ENCODE data around the gene ERAS. TPM values are rescaled to one million over a fixed set of nuclear protein-coding genes. Genes with fewer than 3 reads are reported as not detected.
A peak's percentile ranks its signal among the peaks of the same experiment; 100 is the strongest.

ERAS gene
- total RNA-seq, 3 donors from 2014 or later: 0.37 TPM; not detected in 2

DNA sequence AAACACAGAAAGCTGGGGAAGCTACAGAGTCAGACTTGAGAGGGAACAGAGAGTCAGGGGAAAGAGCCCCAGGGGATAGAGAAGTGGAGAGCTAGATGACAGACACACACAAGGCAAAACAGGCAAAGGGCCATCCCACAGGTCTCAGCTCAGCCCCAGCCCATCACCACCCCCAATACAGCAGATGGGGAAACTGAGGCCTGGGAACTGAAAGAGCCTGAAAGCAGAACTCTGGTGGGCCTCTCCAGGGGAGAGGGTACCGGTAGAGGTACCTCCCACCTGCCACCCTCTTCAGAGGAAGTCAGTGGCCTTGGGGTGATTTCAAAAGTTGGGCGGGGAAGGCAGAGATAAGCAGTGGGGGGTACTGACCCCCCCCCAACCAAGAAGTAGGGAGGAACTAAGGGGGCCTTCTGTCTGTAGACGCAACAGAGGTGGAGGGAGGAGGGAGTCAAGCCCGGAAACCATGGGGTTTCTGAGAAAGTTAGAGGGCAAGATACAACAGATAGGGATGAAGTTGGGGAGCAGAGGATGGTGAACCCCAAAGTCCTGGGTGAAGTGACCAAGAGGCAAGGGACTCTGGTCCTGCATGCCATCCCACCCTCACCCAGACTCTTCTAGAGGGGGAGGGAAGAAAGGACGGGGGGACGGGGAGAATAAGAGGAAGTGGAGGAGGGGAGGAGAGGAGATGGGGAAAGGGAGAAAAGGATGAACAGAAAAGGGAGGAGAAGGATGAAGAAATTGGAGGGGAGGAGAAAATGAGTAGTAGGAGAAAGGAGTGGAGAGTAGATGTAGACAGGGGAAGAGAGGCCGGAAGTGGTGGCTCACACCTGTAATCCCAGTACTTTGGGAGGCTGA is 36.7 kb upstream of the ERAS start:
- peaks cover 3% of the 10 kb centered on the region for H3K27me3 Mint-ChIP-seq (ENCODE audit: low read depth)
- DNase-seq (no peak), ATAC-seq (no peak)
- no peak overlapping the region for H3K4me3 Mint-ChIP-seq
- H3K4me1 Mint-ChIP-seq (ENCODE audit: low read depth): peaks cover 10% of the 10 kb centered on the region
- H3K36me3 Mint-ChIP-seq (ENCODE audit: insufficient read depth): no peaks in the 10 kb centered on the region
- H3K9me3 Mint-ChIP-seq: no peaks in the 10 kb centered on the region

DNA sequence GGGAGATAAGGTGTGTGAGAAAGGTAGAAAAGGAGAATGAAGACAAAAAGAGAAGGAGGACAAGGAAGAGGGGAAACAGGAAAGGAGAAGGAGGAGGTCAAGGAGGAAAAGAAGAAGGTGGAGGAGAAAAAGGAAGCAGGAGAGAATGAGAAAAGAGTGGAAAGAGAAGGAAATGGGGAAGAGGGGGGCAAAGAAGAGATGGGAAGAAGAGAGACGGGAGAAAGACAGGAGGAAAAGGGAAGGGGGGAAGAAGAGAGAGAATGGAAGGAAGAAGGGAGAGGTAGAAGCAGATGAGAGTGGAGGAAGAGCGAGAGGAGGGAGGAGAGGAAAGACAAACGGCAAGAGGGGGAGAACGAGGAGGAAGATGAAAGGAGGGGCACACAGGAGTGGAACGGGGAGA is 35.8 kb upstream of the ERAS start:
- no peak for DNase-seq
- no peak overlapping the region for H3K4me3 Mint-ChIP-seq
- no peaks in the 10 kb centered on the region for H3K9me3 Mint-ChIP-seq
- ATAC-seq: no peak
- no peaks in the 10 kb centered on the region for H3K36me3 Mint-ChIP-seq (ENCODE audit: insufficient read depth)
- H3K27me3 Mint-ChIP-seq (ENCODE audit: low read depth): peaks cover 3% of the 10 kb centered on the region
- peaks cover 10% of the 10 kb centered on the region for H3K4me1 Mint-ChIP-seq (ENCODE audit: low read depth)

DNA sequence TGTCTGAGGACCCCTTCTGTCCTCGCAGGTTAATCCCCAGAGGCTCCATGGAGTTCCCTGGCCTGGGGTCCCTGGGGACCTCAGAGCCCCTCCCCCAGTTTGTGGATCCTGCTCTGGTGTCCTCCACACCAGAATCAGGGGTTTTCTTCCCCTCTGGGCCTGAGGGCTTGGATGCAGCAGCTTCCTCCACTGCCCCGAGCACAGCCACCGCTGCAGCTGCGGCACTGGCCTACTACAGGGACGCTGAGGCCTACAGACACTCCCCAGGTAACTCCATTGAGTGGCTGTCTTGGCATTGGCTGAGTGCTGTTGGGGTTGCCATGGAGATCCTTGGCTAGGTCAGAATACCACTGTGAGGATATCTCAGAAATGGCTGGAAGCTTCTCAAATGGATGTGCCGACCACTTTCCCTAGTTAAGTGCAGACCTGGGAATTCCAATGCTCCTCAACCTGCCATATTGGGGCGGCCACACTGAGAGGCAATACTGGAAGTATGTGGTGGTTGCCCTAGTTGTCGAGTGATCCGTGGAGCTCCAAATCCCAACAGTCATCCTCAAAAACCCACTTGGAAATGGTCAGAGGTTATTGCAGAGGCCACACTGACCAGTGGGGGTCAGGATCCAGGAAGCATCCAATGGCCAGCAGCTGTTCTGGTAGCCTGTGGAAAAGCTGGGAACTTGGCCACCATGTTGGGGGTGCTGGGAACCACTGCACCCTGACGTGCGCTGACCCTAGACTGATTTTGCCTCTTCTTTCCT is 35.1 kb upstream of the ERAS start:
- ATAC-seq (no peak), DNase-seq (no peak)
- Mint-ChIP-seq H3K27me3 (ENCODE audit: low read depth) (peaks cover 3% of the 10 kb centered on the region), H3K9me3 (no peaks in the 10 kb centered on the region), H3K36me3 (ENCODE audit: insufficient read depth) (no peaks in the 10 kb centered on the region), H3K4me3 (no peak overlapping the region), H3K4me1 (ENCODE audit: low read depth) (peaks cover 10% of the 10 kb centered on the region)

DNA sequence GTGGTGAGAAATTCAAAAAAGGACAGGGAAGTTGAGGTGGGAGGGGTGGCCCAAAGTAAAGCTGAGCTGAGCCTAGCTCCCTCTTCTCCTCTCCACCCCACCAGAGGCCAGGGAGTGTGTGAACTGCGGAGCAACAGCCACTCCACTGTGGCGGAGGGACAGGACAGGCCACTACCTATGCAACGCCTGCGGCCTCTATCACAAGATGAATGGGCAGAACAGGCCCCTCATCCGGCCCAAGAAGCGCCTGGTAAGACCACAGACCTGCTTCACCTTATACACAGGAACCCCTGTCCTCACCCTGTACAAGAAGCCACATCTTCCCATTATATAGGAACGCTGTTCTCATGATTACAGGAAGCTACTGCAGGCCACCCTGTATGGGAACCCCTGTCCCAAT is 34.1 kb upstream of the ERAS start:
- Mint-ChIP-seq H3K27me3 (ENCODE audit: low read depth) (peaks cover under 1% of the 10 kb centered on the region), H3K4me3 (no peak overlapping the region), H3K9me3 (no peaks in the 10 kb centered on the region), H3K4me1 (ENCODE audit: low read depth) (peaks cover 10% of the 10 kb centered on the region), H3K36me3 (ENCODE audit: insufficient read depth) (no peaks in the 10 kb centered on the region)
- ATAC-seq (no peak), DNase-seq (no peak)

DNA sequence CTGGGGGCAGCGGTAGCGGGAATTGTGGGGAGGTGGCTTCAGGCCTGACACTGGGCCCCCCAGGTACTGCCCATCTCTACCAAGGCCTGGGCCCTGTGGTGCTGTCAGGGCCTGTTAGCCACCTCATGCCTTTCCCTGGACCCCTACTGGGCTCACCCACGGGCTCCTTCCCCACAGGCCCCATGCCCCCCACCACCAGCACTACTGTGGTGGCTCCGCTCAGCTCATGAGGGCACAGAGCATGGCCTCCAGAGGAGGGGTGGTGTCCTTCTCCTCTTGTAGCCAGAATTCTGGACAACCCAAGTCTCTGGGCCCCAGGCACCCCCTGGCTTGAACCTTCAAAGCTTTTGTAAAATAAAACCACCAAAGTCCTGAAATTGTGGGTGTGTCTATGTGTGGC is 32.4 kb upstream of the ERAS start:
- Mint-ChIP-seq H3K4me1 (ENCODE audit: low read depth) (peaks cover 7% of the 10 kb centered on the region), H3K27me3 (ENCODE audit: low read depth) (no peaks in the 10 kb centered on the region), H3K4me3 (no peak overlapping the region), H3K36me3 (ENCODE audit: insufficient read depth) (no peaks in the 10 kb centered on the region), H3K9me3 (no peaks in the 10 kb centered on the region)
- ATAC-seq (no peak), DNase-seq (no peak)

DNA sequence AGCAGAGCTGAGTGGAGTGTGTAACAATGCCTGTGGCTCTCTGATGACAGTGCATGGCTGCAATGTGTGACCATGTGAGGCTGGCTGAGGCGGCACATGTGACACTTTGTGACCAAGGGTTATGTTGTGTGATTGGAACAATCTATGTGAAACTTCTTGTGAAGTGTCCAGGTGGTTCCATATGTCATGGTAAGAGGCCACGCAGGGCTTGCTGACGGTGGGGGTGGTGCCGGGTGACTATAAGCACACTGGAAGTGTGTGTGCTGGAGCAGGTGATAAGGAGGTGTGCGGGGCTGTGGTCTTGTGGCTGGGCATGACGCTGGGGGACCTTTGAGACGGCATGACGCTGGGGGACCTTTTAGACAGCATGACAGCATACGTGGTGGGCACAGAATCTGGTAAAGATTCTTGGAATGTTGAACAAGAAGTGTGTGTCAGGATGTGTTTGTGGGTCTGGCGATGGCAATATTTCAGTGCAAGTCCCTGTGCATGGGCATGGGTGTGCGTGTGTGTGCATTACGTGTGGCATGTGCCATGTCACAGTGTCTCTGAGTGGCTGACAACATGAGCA is 31.9 kb upstream of the ERAS start:
- ATAC-seq (no peak), DNase-seq (no peak)
- no peaks in the 10 kb centered on the region for H3K27me3 Mint-ChIP-seq (ENCODE audit: low read depth)
- H3K4me1 Mint-ChIP-seq (ENCODE audit: low read depth): peaks cover 5% of the 10 kb centered on the region
- H3K4me3 Mint-ChIP-seq: no peak overlapping the region
- H3K9me3 Mint-ChIP-seq: no peaks in the 10 kb centered on the region
- H3K36me3 Mint-ChIP-seq (ENCODE audit: insufficient read depth): no peaks in the 10 kb centered on the region

DNA sequence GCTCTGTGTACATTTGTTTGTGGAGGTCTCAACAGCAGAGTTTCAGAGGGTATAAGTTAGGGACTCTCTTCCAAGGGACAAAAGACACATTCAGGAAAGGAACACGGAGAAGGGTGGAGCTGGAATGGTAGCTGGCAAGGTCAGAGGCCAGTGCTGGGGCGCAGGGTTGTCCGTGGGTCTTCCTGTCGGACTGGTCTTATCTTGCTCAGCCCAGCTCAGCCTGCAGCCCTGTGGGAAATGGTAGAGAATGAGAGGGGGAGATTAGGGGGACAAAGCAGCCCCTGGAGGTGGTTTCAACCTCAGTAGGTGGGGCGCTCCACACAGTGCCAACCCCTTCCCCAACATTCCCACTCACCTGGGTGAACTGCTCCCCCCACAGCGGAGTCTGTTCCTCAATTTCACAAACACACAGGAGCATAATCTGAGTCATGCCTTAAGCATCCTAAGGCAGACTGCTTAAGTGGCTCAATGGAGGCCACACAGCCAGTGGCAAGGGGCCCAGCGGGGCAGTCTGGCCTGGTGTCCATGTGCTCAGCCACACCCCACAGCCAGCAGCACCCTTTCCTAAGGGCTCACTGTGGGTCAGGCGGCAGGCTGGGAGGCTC is 31.3 kb upstream of the ERAS start:
- ATAC-seq (no peak), DNase-seq (no peak)
- no peak overlapping the region for H3K4me3 Mint-ChIP-seq
- H3K4me1 Mint-ChIP-seq (ENCODE audit: low read depth): no peaks in the 10 kb centered on the region
- no peaks in the 10 kb centered on the region for H3K36me3 Mint-ChIP-seq (ENCODE audit: insufficient read depth)
- H3K27me3 Mint-ChIP-seq (ENCODE audit: low read depth): no peaks in the 10 kb centered on the region
- H3K9me3 Mint-ChIP-seq: no peaks in the 10 kb centered on the region

DNA sequence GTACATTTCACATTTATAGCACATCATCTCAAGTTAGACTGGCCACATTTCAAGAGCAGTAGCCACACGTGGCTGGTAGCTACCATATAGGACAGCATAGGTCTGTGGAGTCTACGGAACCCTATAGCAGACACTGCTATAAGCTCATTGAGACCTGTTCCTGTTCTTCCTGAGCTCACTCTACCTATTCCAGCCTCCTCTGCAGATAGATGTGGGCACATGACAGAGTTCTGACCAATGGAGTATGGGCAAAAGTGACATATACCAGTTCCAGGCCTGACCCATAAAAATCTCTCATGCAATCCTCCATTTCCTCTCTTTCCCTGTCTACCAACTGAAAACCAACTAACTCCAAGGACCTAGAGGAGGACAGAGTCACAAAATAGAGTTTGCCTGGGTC is 28.0 kb upstream of the ERAS start:
- Mint-ChIP-seq H3K27me3 (ENCODE audit: low read depth) (no peaks in the 10 kb centered on the region), H3K36me3 (ENCODE audit: insufficient read depth) (no peaks in the 10 kb centered on the region), H3K9me3 (no peaks in the 10 kb centered on the region), H3K4me1 (ENCODE audit: low read depth) (peaks cover 9% of the 10 kb centered on the region), H3K4me3 (no peak overlapping the region)
- ATAC-seq: no peak
- DNase-seq: no peak

DNA sequence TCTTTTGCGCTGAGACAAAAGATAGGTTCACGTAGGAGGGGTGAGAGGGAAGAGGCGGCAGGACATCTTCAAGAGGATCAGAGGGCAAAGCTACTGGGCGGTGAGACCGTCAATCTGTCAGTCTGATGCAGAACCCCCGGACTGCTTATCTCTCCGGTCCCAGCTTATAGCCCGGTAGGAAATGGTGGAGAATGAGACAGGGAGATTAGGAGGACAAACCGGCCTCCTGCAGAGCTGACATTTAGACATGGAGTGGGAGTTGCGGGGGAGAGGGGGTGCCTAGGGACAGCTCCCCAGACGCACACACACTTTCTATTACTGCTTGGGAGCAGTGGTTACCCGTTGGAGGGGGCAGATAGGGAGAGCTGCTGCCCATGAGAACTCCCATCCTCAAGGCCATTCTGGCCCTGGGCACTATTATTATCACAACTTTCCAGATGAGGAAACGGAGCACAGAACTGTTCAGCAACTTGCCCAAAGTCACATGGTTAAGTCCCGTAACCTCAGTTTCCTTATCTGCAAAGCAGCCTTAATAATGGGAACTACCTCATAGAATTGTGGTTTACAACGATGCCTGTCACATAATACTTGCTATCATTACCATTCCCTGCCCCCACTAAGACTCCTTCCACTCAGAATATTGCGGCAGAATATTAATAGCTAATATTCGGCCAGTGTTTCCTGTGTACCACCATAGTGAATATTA is 25.6 kb upstream of the ERAS start:
- Mint-ChIP-seq H3K36me3 (ENCODE audit: insufficient read depth) (peaks cover 4% of the 10 kb centered on the region), H3K4me1 (ENCODE audit: low read depth) (peaks cover 10% of the 10 kb centered on the region), H3K27me3 (ENCODE audit: low read depth) (no peaks in the 10 kb centered on the region), H3K9me3 (no peaks in the 10 kb centered on the region), H3K4me3 (peak overlapping the region; percentile 94)
- ATAC-seq: no peak
- no peak for DNase-seq

DNA sequence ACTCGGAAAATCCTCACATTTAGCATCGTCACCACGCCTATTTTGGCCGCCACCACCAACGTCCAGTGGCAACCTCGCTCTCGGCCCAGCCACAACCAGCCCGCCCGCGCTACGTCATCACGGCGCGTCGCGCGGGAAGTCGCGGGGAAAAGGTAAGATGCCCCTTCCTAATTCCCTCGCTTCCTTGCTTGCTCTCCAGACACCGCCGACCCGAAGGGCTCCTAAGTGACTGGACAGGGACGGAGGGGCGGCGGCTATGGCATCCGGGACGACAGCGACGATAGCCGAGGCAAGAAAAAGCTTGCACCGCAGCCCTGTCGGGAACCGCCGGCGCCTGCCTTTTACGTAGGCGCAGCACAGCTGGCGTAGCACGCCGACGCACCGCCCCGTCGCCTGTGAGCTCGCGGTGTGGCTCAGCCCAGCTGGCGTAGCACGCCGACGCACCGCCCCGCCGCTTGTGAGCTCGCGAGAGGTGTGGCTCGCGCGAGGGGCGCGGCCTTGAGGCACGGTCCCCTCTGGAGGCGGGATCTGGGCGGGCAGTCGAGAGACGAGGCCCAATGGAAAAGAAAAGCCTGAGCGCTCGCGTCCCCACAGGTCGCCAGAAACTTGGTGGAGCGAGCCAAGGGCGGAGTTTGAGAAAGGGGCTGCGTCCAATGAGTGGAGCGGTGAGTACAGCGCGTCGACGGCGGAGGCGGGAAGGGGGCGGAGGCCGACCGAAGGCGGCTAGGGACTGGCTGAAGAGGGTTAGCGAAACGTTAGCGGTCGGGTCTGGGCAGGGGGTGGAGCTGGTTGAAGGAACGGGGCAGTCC is 24.8 kb upstream of the ERAS start, which contains the start of gene HDAC6:
Gene HDAC6, plus strand, starts transcription at position 788 of the 809 bp plus-strand sequence. CDS start 626 bp downstream, outside the sequence.
- Mint-ChIP-seq H3K4me1 (ENCODE audit: low read depth) (peaks cover 12% of the 10 kb centered on the region), H3K4me3 (peak within 1 kb of the TSS; percentile 94), H3K36me3 (ENCODE audit: insufficient read depth) (peaks cover 5% of the 10 kb centered on the region), H3K9me3 (no peaks in the 10 kb centered on the region), H3K27me3 (ENCODE audit: low read depth) (no peaks in the 10 kb centered on the region)
- ATAC-seq (peak; percentile 86 to 87), DNase-seq (peak; percentile 91)

DNA sequence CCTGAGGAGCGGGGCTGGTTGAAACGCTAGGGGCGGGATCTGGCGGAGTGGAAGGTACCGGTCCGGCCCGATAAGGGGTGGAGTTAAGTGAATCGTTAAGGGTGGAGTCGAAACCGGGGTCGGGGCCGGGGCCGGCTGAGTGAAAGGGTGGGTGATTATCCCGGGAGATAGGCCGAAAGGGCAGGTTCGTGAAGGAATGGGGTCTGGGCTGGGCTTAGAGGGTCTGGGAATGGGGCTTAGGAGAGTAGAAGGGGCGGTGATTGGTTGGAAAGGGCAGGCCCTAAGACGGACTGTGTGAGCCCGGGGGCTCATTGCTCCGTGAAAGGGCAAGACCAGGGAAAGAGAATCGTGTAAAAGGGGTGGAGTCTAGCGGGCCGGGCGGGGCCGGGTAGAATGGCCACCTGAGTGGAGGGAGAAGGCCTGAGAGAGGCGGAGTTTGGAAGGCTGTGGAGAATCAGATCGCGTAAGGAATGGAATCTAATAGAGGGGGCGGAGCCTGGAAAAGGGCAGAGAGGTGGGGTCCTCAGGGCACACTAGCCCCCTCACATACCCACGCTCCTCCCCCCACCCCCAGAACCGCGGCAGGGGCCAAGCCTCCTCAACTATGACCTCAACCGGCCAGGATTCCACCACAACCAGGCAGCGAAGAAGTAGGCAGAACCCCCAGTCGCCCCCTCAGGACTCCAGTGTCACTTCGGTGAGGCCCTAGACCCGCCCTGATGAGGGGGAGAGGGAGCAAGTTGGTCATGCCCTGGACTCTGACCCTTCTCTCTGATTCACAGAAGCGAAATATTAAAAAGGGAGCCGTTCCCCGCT is 24.0 kb upstream of the ERAS start:
- peak; percentile 35 to 44 for ATAC-seq
- peaks cover 5% of the 10 kb centered on the region for H3K36me3 Mint-ChIP-seq (ENCODE audit: insufficient read depth)
- peaks cover 17% of the 10 kb centered on the region for H3K4me1 Mint-ChIP-seq (ENCODE audit: low read depth)
- peak overlapping the region; percentile 94 for H3K4me3 Mint-ChIP-seq
- H3K9me3 Mint-ChIP-seq: no peaks in the 10 kb centered on the region
- DNase-seq: peak; percentile 33
- H3K27me3 Mint-ChIP-seq (ENCODE audit: low read depth): no peaks in the 10 kb centered on the region

DNA sequence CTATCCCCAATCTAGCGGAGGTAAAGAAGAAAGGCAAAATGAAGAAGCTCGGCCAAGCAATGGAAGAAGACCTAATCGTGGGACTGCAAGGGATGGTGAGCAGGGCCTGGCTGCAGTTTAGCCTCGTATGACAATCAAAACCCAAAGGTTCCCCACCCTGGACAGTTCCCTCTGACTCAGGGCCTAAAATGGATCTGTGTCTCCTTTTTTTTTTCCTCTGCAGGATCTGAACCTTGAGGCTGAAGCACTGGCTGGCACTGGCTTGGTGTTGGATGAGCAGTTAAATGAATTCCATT is 23.5 kb upstream of the ERAS start:
- H3K27me3 Mint-ChIP-seq (ENCODE audit: low read depth): no peaks in the 10 kb centered on the region
- DNase-seq: no peak
- no peaks in the 10 kb centered on the region for H3K9me3 Mint-ChIP-seq
- peaks cover 17% of the 10 kb centered on the region for H3K4me1 Mint-ChIP-seq (ENCODE audit: low read depth)
- peak overlapping the region; percentile 94 for H3K4me3 Mint-ChIP-seq
- ATAC-seq: no peak
- H3K36me3 Mint-ChIP-seq (ENCODE audit: insufficient read depth): peaks cover 5% of the 10 kb centered on the region

DNA sequence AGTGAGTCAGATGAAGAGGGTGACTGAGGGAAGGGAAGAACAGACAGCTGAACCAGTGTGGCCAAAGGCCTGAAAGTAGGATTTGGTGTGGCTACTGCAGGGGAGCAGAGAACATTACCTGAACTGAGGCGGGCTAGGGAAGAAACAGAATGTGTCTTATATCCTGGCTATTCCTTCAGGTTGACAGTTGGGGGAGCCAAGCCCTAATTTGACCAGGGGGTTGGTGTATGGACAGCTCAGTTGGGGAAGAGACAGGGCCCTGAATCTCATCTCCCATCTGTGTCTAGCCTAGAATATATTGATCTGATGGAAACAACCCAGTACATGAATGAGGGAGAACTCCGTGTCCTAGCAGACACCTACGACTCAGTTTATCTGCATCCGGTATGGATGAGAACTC is 20.2 kb upstream of the ERAS start:
- no peaks in the 10 kb centered on the region for H3K27me3 Mint-ChIP-seq (ENCODE audit: low read depth)
- no peaks in the 10 kb centered on the region for H3K9me3 Mint-ChIP-seq
- no peak overlapping the region for H3K4me3 Mint-ChIP-seq
- peaks cover 5% of the 10 kb centered on the region for H3K36me3 Mint-ChIP-seq (ENCODE audit: insufficient read depth)
- H3K4me1 Mint-ChIP-seq (ENCODE audit: low read depth): peaks cover 11% of the 10 kb centered on the region
- ATAC-seq: no peak
- no peak for DNase-seq
